GM12878 (cell line): ENCODE measurements around the gene DENND1A. TPM values are rescaled to one million over a fixed set of nuclear protein-coding genes. Genes with fewer than 3 reads are reported as not detected.
A peak's percentile ranks its signal among the peaks of the same experiment; 100 is the strongest.

Experiments used
- ATAC-seq: fragments of 200-7000 bp; cut with Tn5 transposase; 3 replicates; pipeline ENCODE4 v1.9.1; 2020; ENCODE audit warnings: mild to moderate bottlenecking, moderate library complexity
- BruUV-seq: library from RNA; stranded (reverse); fragments of 400-500 nt; replicated peaks from 2 replicates; lab custom pipeline; 2021; lab: Mats Ljungman, UMichigan
- CTCF ChIA-PET: fragments of 300-600 bp; sonication (Branson Sonifier 250); formaldehyde crosslinking; extraction: SDS; loops from one replicate; lab custom pipeline; 2021; ENCODE audit warnings: inconsistent platforms; lab: Yijun Ruan, JAX
- POLR2A ChIA-PET: fragments of 350-600 bp; formaldehyde crosslinking; extraction: SDS; loops from one replicate; lab custom pipeline; 2021; ENCODE audit warnings: inconsistent platforms; lab: Charles Lee
- RAD21 ChIA-PET: fragments of 300-600 bp; sonication (Branson Sonifier 250); formaldehyde crosslinking; loops from one replicate; lab custom pipeline; 2023; ENCODE audit warnings: antibody characterized with exemption; ENCODE audit not compliant: unreplicated experiment; lab: Charles Lee
- SMC1A ChIA-PET: fragments of 300-600 bp; sonication (Branson Sonifier 250); formaldehyde crosslinking; loops from one replicate; lab custom pipeline; 2023; ENCODE audit not compliant: unreplicated experiment, uncharacterized antibody; lab: Charles Lee
- DNase-seq: peaks from one replicate; pipeline ENCODE4 v3.0.0-alpha.2; 2011; ENCODE audit warnings: low read depth, low spot score
- FAIRE-seq: peaks from 3 replicates; lab custom pipeline; 2011; peaks lifted over from hg19 to GRCh38; lab: Jason Lieb, UNC
- H2AFZ ChIP-seq: 2 replicates; pipeline ENCODE4 v1.6.0; 2011; ENCODE audit warnings: low read depth, low read length, control low read depth; ENCODE audit not compliant: control insufficient read depth
- H3K27ac ChIP-seq: 2 replicates; pipeline ENCODE4 v1.5.1; 2011; ENCODE audit warnings: control low read depth; ENCODE audit not compliant: control insufficient read depth, insufficient read depth
- H3K27me3 ChIP-seq, 2 experiments: replicated peaks in 1 of 2; 2 replicates each; pipeline versions ENCODE4 v1.6.0 to v1.6.1; 2011; ENCODE audit warnings: low read length in 1 of 2; ENCODE audit not compliant: control insufficient read depth in 2 of 2, insufficient read depth in 2 of 2
- H3K36me3 ChIP-seq, 2 experiments: 2 replicates each; pipeline ENCODE4 v1.5.1; 2011; ENCODE audit warnings: low read length in 1 of 2; ENCODE audit not compliant: control insufficient read depth in 2 of 2, insufficient read depth in 2 of 2
- H3K4me1 ChIP-seq: 2 replicates; pipeline ENCODE4 v1.6.1; 2011; ENCODE audit warnings: mild to moderate bottlenecking, low read length, moderate library complexity, mixed read lengths; ENCODE audit not compliant: control insufficient read depth, insufficient read depth
- H3K4me2 ChIP-seq: 2 replicates; pipeline ENCODE4 v1.6.0; 2011; ENCODE audit warnings: control low read depth; ENCODE audit not compliant: control insufficient read depth, insufficient read depth
- H3K4me3 ChIP-seq: fragments of 200-600 bp; sonication (generic); 2 replicates; pipeline ENCODE4 v1.5.1; 2016
- H3K79me2 ChIP-seq: 2 replicates; pipeline ENCODE4 v1.6.0; 2011; ENCODE audit warnings: low read length; ENCODE audit not compliant: control insufficient read depth, insufficient read depth
- H3K9ac ChIP-seq: 2 replicates; pipeline ENCODE4 v1.8.0; 2011; ENCODE audit warnings: low read length, control low read depth, mixed read lengths; ENCODE audit not compliant: control insufficient read depth, insufficient read depth
- H3K9me3 ChIP-seq: replicated peaks from 3 replicates; pipeline ENCODE4 v1.5.1; 2011; ENCODE audit warnings: mild to moderate bottlenecking, low read length; ENCODE audit not compliant: control insufficient read depth, insufficient read depth
- H4K20me1 ChIP-seq: 2 replicates; pipeline ENCODE4 v1.6.0; 2011; ENCODE audit not compliant: control insufficient read depth, insufficient read depth
- ASH2L ChIP-seq: fragments of 300-600, 200-600 bp; sonication (generic); IDR thresholded peaks from 2 replicates; pipeline ENCODE4 v1.6.1; 2017; ENCODE audit warnings: low read depth, mild to moderate bottlenecking, borderline replicate concordance
- CBX3 ChIP-seq: fragments of 200-600 bp; sonication (generic); IDR thresholded peaks from 2 replicates; pipeline ENCODE4 v1.6.1; 2016; ENCODE audit warnings: low read depth, borderline replicate concordance
- E2F4 ChIP-seq: IDR thresholded peaks from 2 replicates; pipeline ENCODE4 v1.6.1; 2012; ENCODE audit warnings: low read depth, low read length, improper control_type of control experiment
- E2F8 ChIP-seq: fragments of 450-650 bp; IDR thresholded peaks from 2 replicates; pipeline ENCODE4 v1.6.1; 2018; ENCODE audit warnings: mild to moderate bottlenecking, low read depth, moderate library complexity; ENCODE audit not compliant: partially characterized antibody
- EED ChIP-seq: sonication (generic); IDR thresholded peaks from 2 replicates; pipeline ENCODE4 v1.6.1; 2016; ENCODE audit warnings: antibody characterized with exemption, low read depth
- EGR1 ChIP-seq, 2 experiments: IDR thresholded peaks; 1 replicate in 1 of 2; 2 replicates in 1 of 2; pipeline ENCODE4 v1.6.1; 2011 to 2012; ENCODE audit warnings: low read depth in 2 of 2, low read length in 2 of 2, borderline replicate concordance in 1 of 2, mild to moderate bottlenecking in 1 of 2, moderate library complexity in 1 of 2
- FOXK2 ChIP-seq: fragments of 450-650 bp; IDR thresholded peaks from 2 replicates; pipeline ENCODE4 v1.6.1; 2017; ENCODE audit warnings: mild to moderate bottlenecking, moderate library complexity
- FOXM1 ChIP-seq: IDR thresholded peaks from 2 replicates; pipeline ENCODE4 v1.6.1; 2012; ENCODE audit warnings: low read depth, mild to moderate bottlenecking, inconsistent platforms, low read length, moderate library complexity
- GATAD2B ChIP-seq: fragments of 450-650 bp; conservative IDR thresholded peaks from 2 replicates; pipeline ENCODE4 v1.6.1; 2017; ENCODE audit warnings: low read depth, mild to moderate bottlenecking, moderate library complexity
- IRF4 ChIP-seq: IDR thresholded peaks from 2 replicates; pipeline ENCODE4 v1.6.1; 2011; ENCODE audit warnings: low read depth, low read length
- MTA3 ChIP-seq: IDR thresholded peaks from 2 replicates; pipeline ENCODE4 v1.6.1; 2012; ENCODE audit warnings: low read length, inconsistent platforms, borderline replicate concordance
- NFXL1 ChIP-seq: fragments of 450-650 bp; IDR thresholded peaks from 2 replicates; pipeline ENCODE4 v1.6.1; 2017; ENCODE audit warnings: antibody characterized with exemption, mild to moderate bottlenecking, borderline replicate concordance
- POLR2AphosphoS2 ChIP-seq: IDR thresholded peaks from 2 replicates; pipeline ENCODE4 v1.6.1; 2011; ENCODE audit warnings: low read depth, mild to moderate bottlenecking, low read length, improper control_type of control experiment, moderate library complexity
- SMARCA5 ChIP-seq: fragments of 450-650 bp; IDR thresholded peaks from 2 replicates; pipeline ENCODE4 v1.6.1; 2017; ENCODE audit warnings: mild to moderate bottlenecking
- SREBF1 ChIP-seq: IDR thresholded peaks from 2 replicates; pipeline ENCODE4 v1.6.1; 2012; ENCODE audit warnings: mild to moderate bottlenecking, low read length
- TCF12 ChIP-seq: IDR thresholded peaks from 2 replicates; pipeline ENCODE4 v1.6.1; 2011; ENCODE audit warnings: low read depth, mild to moderate bottlenecking, low read length
- WGBS: methylation state at CpG from one replicate; pipeline ENCODE4 v1.1.6; 2016; ENCODE audit warnings: low lambda C conversion rate; ENCODE audit not compliant: insufficient replicate concordance, insufficient coverage; ENCODE audit errors: missing lambda C conversion rate; 5-methylcytosine and 5-hydroxymethylcytosine counted together
- in situ Hi-C: fragments of 300-500 bp; cut with MboI; formaldehyde crosslinking; loops from 9 replicates; pipeline ENCODE4 v1.14.3; 2018; ENCODE audit warnings: mixed read lengths
- intact Hi-C: fragments of 100-400 bp; cut with micrococcal nuclease; formaldehyde crosslinking; loops from one replicate; pipeline ENCODE4 v1.14.2; 2022; ENCODE audit not compliant: unreplicated experiment
- polyA plus RNA-seq, 11 experiments: library from polyadenylated mRNA; depleted of rRNA in 4 of 11; unstranded in 6 of 11; stranded (reverse) in 5 of 11; fragments of >200 nt; fragmentation: Nextera tagmentation in 4 of 11; fragmentation: Illumina TruSeq in 1 of 11; extraction: Ambion mirVana in 4 of 11; extraction: Trizol in 1 of 11; gene quantifications; 1 replicate in 1 of 11; 2 replicates in 10 of 11; pipeline versions ENCODE4 v1.2.1 to v1.2.3, GENCODE V29; 2011 to 2016; ENCODE audit warnings: inconsistent platforms in 2 of 11, missing spikeins in 2 of 11, low read depth in 1 of 11
- total RNA-seq, 4 experiments: library from RNA; depleted of rRNA in 3 of 4; stranded (reverse); fragments of >200 nt in 3 of 4; fragmentation: Illumina TruSeq in 1 of 4; extraction: Trizol in 1 of 4; gene quantifications; 2 replicates each; pipeline versions ENCODE4 v1.2.1 to v1.2.3, GENCODE V29; 2013 to 2021

The DENND1A gene
- total and polyA plus RNA-seq, 10 of the 15 experiments (the other 5 are each of a cell fraction or from before 2014, with no cell fraction given) = 14.1 to 48.6 (median 35.2) TPM

GRCh38 chr9:123972618-123973017 is 42.7 kb upstream of the DENND1A start:
- no peaks in the 10 kb centered on the region for H3K36me3 ChIP-seq
- TF ChIP-seq NFXL1 (no peak), FOXM1 (no peak), SREBF1 (no peak), ASH2L (no peak), SMARCA5 (no peak), MTA3 (no peak), EED (no peak)
- H3K4me1 ChIP-seq = no peaks in the 10 kb centered on the region
- no peak for ATAC-seq
- no TSS peak for BruUV-seq
- CTCF ChIA-PET = no interaction called here
- SMC1A ChIA-PET = no interaction called here
- no peak overlapping the region for H3K4me2 ChIP-seq
- H2AFZ ChIP-seq = no peak overlapping the region
- in situ Hi-C loops = no loop called here
- H3K27me3 ChIP-seq = no peaks in the 10 kb centered on the region
- no peak overlapping the region for H3K9ac ChIP-seq
- POLR2A ChIA-PET = no interaction called here
- intact Hi-C loops = no loop called here
- FAIRE-seq = no peak
- RAD21 ChIA-PET = no interaction called here
- peaks cover 4% of the 10 kb centered on the region; the same call in 1 of the 3 replicates for H3K9me3 ChIP-seq
- no peak overlapping the region for H3K4me3 ChIP-seq
- no peak overlapping the region for H3K27ac ChIP-seq
- WGBS = 85% methylated on average over 8 of the region's 8 CpGs
- no peak for DNase-seq
- no peaks in the 10 kb centered on the region for H4K20me1 ChIP-seq
- H3K79me2 ChIP-seq = no peaks in the 10 kb centered on the region

- H3K27ac ChIP-seq = no peak overlapping the region
- no peaks in the 10 kb centered on the region for H3K79me2 ChIP-seq
- in situ Hi-C loops = no loop called here
- no peak for ATAC-seq
- ChIA-PET CTCF (interaction anchor here (2.1 kb wide), 1 partner anchor 72 kb away, joined by 8 read pairs; no protein-coding TSS in a partner anchor), SMC1A (interaction anchor here (0.6 to 5.1 kb wide), 6 partner anchors 10 to 501 kb away, joined by 3 to 21 read pairs (median 4); no protein-coding TSS in a partner anchor), RAD21 (interaction anchor here (1.3 to 3.4 kb wide), 2 partner anchors 29 to 31 kb away, joined by 4 to 17 read pairs; no protein-coding TSS in a partner anchor), POLR2A (interaction anchor here (1.2 kb wide), 1 partner anchor 27 kb away, joined by 3 read pairs; no protein-coding TSS in a partner anchor)
- no peak overlapping the region for H3K4me3 ChIP-seq
- no peaks in the 10 kb centered on the region for H3K36me3 ChIP-seq
- H3K4me1 ChIP-seq = no peaks in the 10 kb centered on the region
- no peak for DNase-seq
- no peak overlapping the region for H3K4me2 ChIP-seq
- BruUV-seq = no TSS peak
- H3K27me3 ChIP-seq = peaks cover 2 to 3% of the 10 kb centered on the region in 2 experiments; a peak in 3 of 4 replicates
- intact Hi-C loops = loop anchor here (10.0 kb wide), 2 partner anchors 387 to 563 kb away; no protein-coding TSS in a partner anchor
- no peak overlapping the region for H3K9ac ChIP-seq
- no peak overlapping the region for H2AFZ ChIP-seq
- FAIRE-seq = peak; percentile 35
- no peaks in the 10 kb centered on the region; the same call in 2 of the 3 replicates for H3K9me3 ChIP-seq
- H4K20me1 ChIP-seq = no peaks in the 10 kb centered on the region; the same call in 1 of the 2 replicates
- no peak for TF ChIP-seq EGR1 (IDR thresholded peaks at IDR 0.05; ENCODE audit: borderline replicate concordance in 1 of 2, low read depth in 2 of 2, low read length in 2 of 2)
- no peak for TF ChIP-seq POLR2AphosphoS2
- no peak for TF ChIP-seq IRF4
- TF ChIP-seq FOXK2 = no peak
- no peak for TF ChIP-seq GATAD2B
- no peak for TF ChIP-seq E2F4
- no peak for TF ChIP-seq CBX3
- no peak for TF ChIP-seq TCF12
- no peak for TF ChIP-seq E2F8
Observed at GRCh38 chr9:123967323-123967722, 37.4 kb upstream of the DENND1A start.
